IMR-90 (cell line): ENCODE measurements around the gene MGLL. TPM values are rescaled to one million over a fixed set of nuclear protein-coding genes. Genes with fewer than 3 reads are reported as not detected.

ENCODE experiments used
- ATAC-seq: fragments of 200-7000 bp; cut with Tn5 transposase; 2 replicates; pipeline ENCODE4 v1.9.1; 2020; ENCODE audit warnings: low read depth, mild to moderate bottlenecking, moderate library complexity
- BruUV-seq: library from RNA; stranded (reverse); fragments of 400-500 nt; replicated peaks from 2 replicates; lab custom pipeline; 2021; lab: Mats Ljungman, UMichigan
- CTCF ChIA-PET: fragments of 300-600 bp; formaldehyde crosslinking; extraction: SDS; loops from one replicate; lab custom pipeline; 2021; ENCODE audit warnings: antibody characterized with exemption; lab: Yijun Ruan, JAX
- POLR2A ChIA-PET: fragments of 300-600 bp; sonication (Branson Sonifier 250); formaldehyde crosslinking; loops from one replicate; lab custom pipeline; 2022; ENCODE audit warnings: antibody characterized with exemption; ENCODE audit not compliant: unreplicated experiment; lab: Charles Lee
- DNase-seq: peaks from one replicate; pipeline ENCODE4 v3.0.0; 2013
- H2AFZ ChIP-seq: replicated peaks from 2 replicates; pipeline ENCODE3; 2013; ENCODE audit warnings: low read length, mild to moderate bottlenecking; ENCODE audit not compliant: poor library complexity
- H2AK5ac ChIP-seq: 2 replicates; pipeline ENCODE4 v1.6.1; 2013; ENCODE audit warnings: low read depth, low read length, inconsistent platforms
- H2AK9ac ChIP-seq: replicated peaks from 2 replicates; pipeline ENCODE3; 2013; ENCODE audit warnings: mild to moderate bottlenecking, low read depth, low read length, moderate library complexity; ENCODE audit not compliant: poor library complexity
- H2BK120ac ChIP-seq: 2 replicates; pipeline ENCODE4 v1.6.1; 2013; ENCODE audit warnings: low read depth, low read length, inconsistent platforms
- H2BK15ac ChIP-seq: 3 replicates; pipeline ENCODE4 v1.6.1; 2013; ENCODE audit warnings: low read depth, low read length, inconsistent platforms
- H2BK20ac ChIP-seq: 2 replicates; pipeline ENCODE4 v1.6.1; 2013; ENCODE audit warnings: low read depth, mild to moderate bottlenecking, inconsistent platforms, low read length, moderate library complexity
- H2BK5ac ChIP-seq: 2 replicates; pipeline ENCODE4 v1.6.1; 2013; ENCODE audit warnings: mild to moderate bottlenecking, low read depth, low read length, inconsistent platforms; ENCODE audit not compliant: poor library complexity, severe bottlenecking
- H3K14ac ChIP-seq: replicated peaks from 2 replicates; pipeline ENCODE4 v1.6.1; 2013; ENCODE audit warnings: low read depth, low read length, inconsistent platforms
- H3K18ac ChIP-seq: 2 replicates; pipeline ENCODE4 v1.6.1; 2013; ENCODE audit warnings: low read depth, low read length, control low read depth
- H3K23ac ChIP-seq: 2 replicates; pipeline ENCODE4 v1.6.1; 2013; ENCODE audit warnings: low read depth, low read length, inconsistent platforms
- H3K27ac ChIP-seq: 2 replicates; pipeline ENCODE4 v1.5.1; 2013; ENCODE audit warnings: mild to moderate bottlenecking, control low read depth, low read length; ENCODE audit not compliant: insufficient read depth
- H3K27me3 ChIP-seq: 2 replicates; pipeline ENCODE4 v1.6.1; 2013; ENCODE audit warnings: low read length; ENCODE audit not compliant: control insufficient read depth, insufficient read depth
- H3K36me3 ChIP-seq: 2 replicates; pipeline ENCODE4 v1.6.1; 2013; ENCODE audit warnings: low read length, mixed read lengths; ENCODE audit not compliant: control insufficient read depth, insufficient read depth
- H3K4ac ChIP-seq: 2 replicates; pipeline ENCODE4 v1.6.1; 2013; ENCODE audit warnings: low read depth, low read length, inconsistent platforms
- H3K4me1 ChIP-seq: 2 replicates; pipeline ENCODE4 v1.6.1; 2013; ENCODE audit warnings: low read length, mixed read lengths; ENCODE audit not compliant: control insufficient read depth, insufficient read depth
- H3K4me2 ChIP-seq: 2 replicates; pipeline ENCODE4 v1.6.1; 2013; ENCODE audit warnings: low read depth, mild to moderate bottlenecking, control low read depth, low read length, moderate library complexity
- H3K4me3 ChIP-seq: 2 replicates; pipeline ENCODE4 v1.5.1; 2013; ENCODE audit warnings: low read depth, mild to moderate bottlenecking, control low read depth, low read length, moderate library complexity; ENCODE audit not compliant: insufficient read depth
- H3K56ac ChIP-seq: 2 replicates; pipeline ENCODE4 v1.6.1; 2013; ENCODE audit warnings: low read length, inconsistent platforms; ENCODE audit not compliant: insufficient read depth; ENCODE audit errors: extremely low read depth
- H3K79me1 ChIP-seq, 2 experiments: 2 replicates each; pipeline ENCODE4 v1.6.1; 2013; ENCODE audit warnings: low read length in 2 of 2, inconsistent platforms in 1 of 2, low read depth in 1 of 2
- H3K9ac ChIP-seq: 2 replicates; pipeline ENCODE4 v1.6.1; 2013; ENCODE audit warnings: low read depth, low read length, control low read depth
- H3K9me1 ChIP-seq: 2 replicates; pipeline ENCODE4 v1.6.1; 2013; ENCODE audit warnings: low read length, inconsistent platforms; ENCODE audit not compliant: insufficient read depth
- H3K9me3 ChIP-seq: 2 replicates; pipeline ENCODE4 v1.6.1; 2013; ENCODE audit warnings: low read length; ENCODE audit not compliant: control insufficient read depth, insufficient read depth
- H4K20me1 ChIP-seq: 2 replicates; pipeline ENCODE4 v1.6.1; 2013; ENCODE audit warnings: low read length, inconsistent platforms; ENCODE audit not compliant: insufficient read depth
- H4K5ac ChIP-seq: 2 replicates; pipeline ENCODE4 v1.6.1; 2013; ENCODE audit warnings: mild to moderate bottlenecking, low read depth, low read length, control low read depth
- H4K8ac ChIP-seq, 2 experiments: 2 replicates each; pipeline ENCODE4 v1.6.1; 2013; ENCODE audit warnings: low read depth in 2 of 2, low read length in 2 of 2, control low read depth in 1 of 2, inconsistent platforms in 1 of 2
- H4K91ac ChIP-seq: 2 replicates; pipeline ENCODE4 v1.6.1; 2013; ENCODE audit warnings: low read depth, low read length, inconsistent platforms; ENCODE audit not compliant: insufficient read depth
- CEBPB ChIP-seq: IDR thresholded peaks from 2 replicates; pipeline ENCODE4 v1.6.1; 2012; ENCODE audit warnings: low read depth, low read length, improper control_type of control experiment
- CHD1 ChIP-seq: IDR thresholded peaks from 2 replicates; pipeline ENCODE4 v1.6.1; 2012; ENCODE audit warnings: low read depth, low read length, improper control_type of control experiment
- FOS ChIP-seq: fragments of 150-350 bp; IDR thresholded peaks from 2 replicates; pipeline ENCODE4 v1.6.1; 2016; ENCODE audit warnings: low read depth, low read length
- MAZ ChIP-seq: IDR thresholded peaks from 2 replicates; pipeline ENCODE4 v1.6.1; 2012; ENCODE audit warnings: low read depth, mild to moderate bottlenecking, low read length, improper control_type of control experiment, moderate library complexity, borderline replicate concordance
- NFE2L2 ChIP-seq: fragments of 150-350 bp; IDR thresholded peaks from 2 replicates; pipeline ENCODE4 v1.6.1; 2016; ENCODE audit warnings: low read depth, mild to moderate bottlenecking, low read length
- POLR2A ChIP-seq: IDR thresholded peaks from 2 replicates; pipeline ENCODE4 v1.6.1; 2012; ENCODE audit warnings: mild to moderate bottlenecking, low read depth, low read length
- SMC3 ChIP-seq: fragments of 150-350 bp; IDR thresholded peaks from 2 replicates; pipeline ENCODE4 v1.6.1; 2016; ENCODE audit warnings: low read depth, mild to moderate bottlenecking, antibody characterized with exemption, low read length, moderate library complexity
- dilution Hi-C: fragments of 300-500 bp; cut with HindIII; formaldehyde crosslinking; loops from one replicate; pipeline ENCODE4 v1.14.3; 2018; ENCODE audit warnings: low sequenced_read_pairs; ENCODE audit not compliant: unreplicated experiment
- in situ Hi-C: fragments of 300-500 bp; cut with MboI; formaldehyde crosslinking; loops from 3 replicates; pipeline ENCODE4 v1.14.3; 2019; ENCODE audit warnings: low sequenced_read_pairs, inconsistent platforms, mixed read lengths
- intact Hi-C: fragments of 100-400 bp; cut with micrococcal nuclease; formaldehyde crosslinking; loops from 2 replicates; pipeline ENCODE4 v1.10.0; 2022
- polyA plus RNA-seq, 3 experiments: library from polyadenylated mRNA; depleted of rRNA; stranded (reverse); fragments of >200 nt; gene quantifications; 2 replicates each; pipeline ENCODE4 v1.2.3, GENCODE V29; 2012; ENCODE audit warnings: low replicate concordance in 1 of 3
- total RNA-seq: library from RNA; depleted of rRNA; stranded (reverse); fragments of >200 nt; gene quantifications from 2 replicates; pipeline ENCODE4 v1.2.3, GENCODE V29; 2012

Gene MGLL
- total and polyA plus RNA-seq, 2 of the 4 experiments (the other 2 are of a cell fraction) = 23.7 to 60.6 TPM

- Histone ChIP-seq H2BK5ac (no peak overlapping the region), H4K91ac (no peak overlapping the region), H3K36me3 (no peaks in the 10 kb centered on the region), H3K79me1 (no peaks in the 10 kb centered on the region), H3K9ac (no peak overlapping the region), H2AK5ac (no peak overlapping the region), H3K14ac (no peak overlapping the region), H3K27me3 (peaks cover 16% of the 10 kb centered on the region), H2AFZ (no peak overlapping the region), H4K5ac (no peak overlapping the region), H3K27ac (no peak overlapping the region), H2BK20ac (no peak overlapping the region), H4K20me1 (no peaks in the 10 kb centered on the region), H4K8ac (no peak overlapping the region), H2BK15ac (no peak overlapping the region), H3K9me1 (no peaks in the 10 kb centered on the region), H2BK120ac (no peak overlapping the region), H3K4ac (no peak overlapping the region), H3K23ac (no peak overlapping the region), H2AK9ac (no peak overlapping the region), H3K56ac (no peak overlapping the region), H3K9me3 (no peaks in the 10 kb centered on the region), H3K18ac (no peak overlapping the region), H3K4me2 (no peak overlapping the region), H3K4me3 (no peak overlapping the region), H3K4me1 (no peaks in the 10 kb centered on the region)
- POLR2A ChIA-PET = no interaction called here
- dilution Hi-C loops = no loop called here
- CTCF ChIA-PET = interaction anchor here (0.6 kb wide), 1 partner anchor 10 kb away, joined by 3 read pairs; no protein-coding TSS in a partner anchor
- DNase-seq (no peak), ATAC-seq (no peak)
- TF ChIP-seq NFE2L2 (no peak), CHD1 (no peak), SMC3 (no peak), MAZ (no peak), FOS (no peak), CEBPB (no peak), POLR2A (no peak)
- no TSS peak for BruUV-seq
- intact Hi-C loops = no loop called here
- in situ Hi-C loops = no loop called here
Observed at GRCh38 chr3:127647845-127648204, 174.5 kb downstream of the MGLL start.
